HuH-7 (cell line): ENCODE measurements around the gene SLC39A3.

Experiments
- DNase-seq: peaks from one replicate; pipeline ENCODE4 v3.0.0; 2011; ENCODE audit warnings: low spot score

The SLC39A3 gene

DNA sequence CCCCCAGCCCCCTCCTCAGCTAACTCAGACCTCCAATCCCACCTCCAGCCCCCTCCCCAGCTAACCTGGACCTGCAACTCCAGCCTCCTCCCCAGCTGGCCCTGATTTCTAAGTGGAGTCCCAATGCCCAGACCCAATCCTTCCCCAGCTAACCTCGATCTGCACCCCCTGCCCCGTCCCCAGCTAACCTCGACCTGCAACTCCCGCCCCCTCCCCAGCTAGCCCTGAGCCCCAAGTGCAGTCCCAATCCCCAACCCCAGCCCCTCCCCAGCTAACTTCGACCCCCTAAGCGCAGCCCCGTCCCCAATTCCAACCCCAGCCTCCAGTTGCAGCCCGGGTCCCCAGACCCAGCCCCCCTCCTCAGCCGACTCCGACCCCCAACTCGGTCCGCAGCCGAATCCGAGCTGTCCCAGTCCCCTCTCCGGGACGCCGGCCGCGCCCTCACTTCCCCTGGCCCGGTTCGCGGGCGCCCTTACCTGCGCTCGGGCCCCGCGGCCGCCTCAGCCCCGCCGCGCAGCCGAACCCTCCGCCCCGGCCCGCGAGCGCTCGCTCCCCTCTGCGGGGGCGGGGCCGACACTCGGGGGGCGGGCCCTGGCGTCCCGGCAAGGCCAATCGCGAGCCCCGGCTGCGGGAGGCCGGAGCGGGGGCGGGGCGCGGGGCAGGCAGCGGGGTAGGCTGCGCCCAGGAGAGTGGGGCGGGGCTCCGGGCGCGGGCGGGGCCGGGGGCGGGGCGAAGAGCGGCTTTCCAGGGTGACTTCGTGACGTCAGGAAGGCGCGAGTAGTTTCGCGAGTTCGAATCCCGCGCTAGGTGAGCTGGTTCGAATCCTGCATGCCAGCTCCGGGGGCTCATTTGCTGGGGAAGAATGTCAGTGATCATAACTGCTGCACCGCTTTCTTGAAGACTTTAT is 37.4 kb downstream of the SLC39A3 start, which contains the start of gene GNG7:
Gene GNG7 (minus strand): TSS at position 525 of the 907 bp plus-strand sequence. CDS start 182,006 bp downstream, outside the sequence.
- peak; percentile 91 for DNase-seq

DNA sequence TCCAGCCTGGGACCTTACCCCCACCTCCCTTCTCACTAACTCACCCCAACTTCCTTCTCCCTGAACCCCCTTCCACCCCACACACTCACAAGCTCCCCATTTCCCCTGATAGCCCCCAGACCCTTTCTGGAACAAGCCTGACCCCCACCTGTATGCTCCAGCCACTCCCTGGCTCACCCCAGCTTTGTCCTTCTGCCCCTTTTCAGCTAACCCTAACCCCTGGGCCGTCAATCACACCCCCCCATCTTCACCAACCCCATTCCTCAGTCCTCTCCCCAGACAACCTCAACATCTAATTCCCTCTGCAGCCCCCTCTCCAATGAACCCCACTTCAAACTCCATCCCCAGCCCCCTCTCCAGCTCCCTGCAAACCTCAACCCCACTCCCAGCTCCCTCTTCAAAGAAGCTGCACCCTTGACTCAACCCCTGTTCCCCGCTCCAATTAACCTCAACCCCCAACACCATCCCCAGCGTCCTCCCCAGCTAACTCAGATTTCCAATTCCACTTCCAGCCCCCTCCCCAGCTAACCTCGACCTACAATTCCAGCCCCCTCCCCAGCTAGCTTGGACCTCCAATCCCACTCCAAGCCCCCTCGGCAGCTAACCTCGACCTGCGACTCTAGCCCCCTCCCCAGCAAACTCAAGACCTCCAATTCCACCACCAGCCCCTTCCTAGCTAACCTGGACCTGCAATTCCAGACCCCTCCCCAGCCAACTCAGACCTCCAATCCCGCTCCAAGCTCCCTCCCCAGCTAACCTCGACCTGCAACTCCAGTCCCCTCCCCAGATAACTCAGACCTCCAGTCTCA is 38.3 kb downstream of the SLC39A3 start:
- no peak for DNase-seq

DNA sequence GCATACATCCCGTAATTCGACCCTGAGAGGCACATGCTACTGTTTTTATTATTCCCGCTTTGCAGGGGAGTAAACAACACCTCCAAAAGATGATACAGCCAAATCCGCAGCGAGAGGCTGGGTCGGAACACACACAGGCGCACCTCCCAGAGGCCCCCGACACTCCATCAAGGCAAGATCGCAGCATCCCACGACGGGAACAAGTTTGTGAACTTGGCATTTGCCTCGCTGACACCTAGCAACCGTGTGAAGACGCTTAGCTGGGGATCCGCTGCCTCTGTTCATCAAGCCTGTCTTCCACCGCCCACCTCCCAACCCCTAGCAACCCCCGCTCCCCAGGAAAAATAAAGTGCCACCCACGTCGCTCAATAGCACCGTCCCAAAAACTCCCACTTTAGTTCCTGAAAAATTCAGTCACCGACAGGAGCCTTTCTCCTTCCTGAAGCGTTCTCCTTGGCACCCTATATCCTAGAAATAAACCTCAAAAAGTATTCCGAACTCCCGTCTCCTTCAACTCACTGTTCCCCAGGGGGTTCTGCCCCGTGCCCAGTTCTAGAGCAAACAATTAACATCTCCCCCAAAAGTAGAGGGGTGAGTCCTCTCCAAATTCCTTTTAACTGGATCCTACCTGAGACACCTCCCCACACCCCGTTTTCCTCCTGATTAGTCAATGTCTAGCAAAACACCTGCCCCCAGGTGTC is 39.0 kb downstream of the SLC39A3 start:
- DNase-seq, result no peak

DNA sequence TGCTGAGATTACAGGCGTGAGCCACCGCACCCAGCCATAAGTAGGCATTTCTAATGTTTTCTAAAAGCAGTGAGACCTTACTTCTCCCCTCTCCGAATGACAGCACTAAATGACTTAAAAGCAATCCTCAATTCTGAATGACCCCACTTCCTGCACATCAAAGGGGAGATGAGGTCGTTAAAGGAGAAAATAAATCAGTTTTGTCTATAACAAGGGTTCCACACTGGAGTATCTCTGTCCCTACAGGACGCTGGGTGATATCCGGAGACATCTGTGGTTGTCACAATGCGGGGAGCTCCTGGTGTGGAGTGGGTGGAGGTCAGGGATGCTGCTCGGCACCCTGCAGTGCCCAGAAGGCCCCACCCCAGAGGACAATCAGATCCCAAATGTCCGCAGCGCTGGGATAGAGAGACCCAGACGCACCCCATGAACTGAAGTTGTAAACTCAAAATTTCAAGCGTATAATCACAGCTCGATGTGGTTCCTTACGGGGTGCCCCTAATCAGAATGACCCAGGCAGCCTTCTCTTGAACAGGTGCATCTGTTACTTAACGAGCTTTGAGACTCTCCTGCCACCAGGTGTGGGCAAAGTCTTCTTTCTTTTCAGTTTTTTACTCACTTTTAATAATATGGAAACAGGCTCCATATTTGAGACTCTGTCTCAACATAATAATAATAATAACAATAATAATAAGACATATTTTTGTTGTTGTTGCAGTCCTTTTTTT is 40.2 kb downstream of the SLC39A3 start:
- DNase-seq, result no peak

DNA sequence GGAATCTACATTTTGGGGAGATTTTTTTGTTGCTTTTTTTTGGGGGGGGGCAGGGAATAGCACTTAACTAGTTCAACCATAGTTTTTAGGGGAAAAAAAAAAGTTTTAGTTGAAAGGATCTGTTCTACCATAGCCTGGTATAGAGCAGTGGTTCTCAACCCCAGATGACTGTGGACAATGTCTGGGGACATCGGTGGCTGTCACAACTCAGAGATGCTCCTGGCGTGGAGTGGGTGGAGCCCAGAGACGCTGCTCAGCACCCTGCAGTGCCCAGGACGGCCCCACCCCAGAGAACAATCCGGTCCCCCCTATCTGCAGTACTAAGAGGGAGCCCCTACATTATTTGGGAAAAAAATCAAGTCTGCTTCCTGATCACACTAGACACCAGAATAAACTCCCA is 45.6 kb downstream of the SLC39A3 start:
- DNase-seq, result no peak

DNA sequence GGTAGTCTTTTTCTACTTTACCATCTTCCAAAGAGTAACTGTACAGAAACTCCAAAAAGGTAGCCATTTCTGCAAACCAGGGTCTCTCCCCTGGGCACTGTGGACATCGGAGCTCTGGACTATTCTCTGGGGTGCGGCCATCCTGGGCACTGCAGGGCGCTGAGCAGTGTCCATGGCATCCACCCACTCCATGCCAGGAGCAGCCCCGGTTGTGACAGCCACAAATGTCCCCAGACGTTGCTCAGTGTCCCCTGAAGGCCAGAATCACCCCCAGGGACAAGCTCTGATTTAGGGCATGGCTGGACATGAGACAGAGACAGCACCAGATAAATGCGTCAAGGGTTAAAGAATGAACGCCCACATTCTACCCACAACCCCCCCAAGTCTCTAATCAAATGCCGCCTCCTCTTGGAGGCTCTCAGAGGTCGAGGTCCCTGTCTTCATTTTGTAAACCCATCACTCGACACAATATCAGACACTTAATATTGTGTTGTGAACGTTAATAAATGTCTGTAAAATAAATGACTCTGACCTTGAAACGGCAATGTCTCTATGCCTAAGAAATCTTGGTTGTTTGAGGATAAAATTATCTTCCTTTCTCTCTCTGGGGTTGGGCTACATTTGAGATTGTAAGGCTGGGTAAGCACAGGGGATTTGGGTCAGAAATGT is 46.2 kb downstream of the SLC39A3 start:
- no peak for DNase-seq

DNA sequence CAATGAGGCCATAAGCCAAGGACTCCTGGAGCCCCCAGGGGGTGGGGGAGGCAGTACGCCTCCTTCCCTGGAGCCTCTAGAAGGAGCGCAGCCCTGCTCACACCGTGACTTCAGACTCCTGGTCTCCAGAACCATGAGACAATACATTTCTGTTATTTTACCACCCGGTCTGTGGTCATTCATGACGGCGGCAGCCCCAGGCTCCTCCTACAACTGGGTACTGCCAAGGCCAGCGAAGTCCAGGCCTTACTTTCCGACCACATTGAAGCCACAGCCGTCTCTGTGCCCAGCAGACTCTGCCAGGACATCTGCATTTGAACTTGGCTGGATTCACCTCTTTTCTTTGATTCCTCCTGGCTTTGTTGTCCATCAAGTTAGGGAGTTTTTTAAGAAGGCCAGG is 47.9 kb downstream of the SLC39A3 start:
- DNase-seq, result no peak

DNA sequence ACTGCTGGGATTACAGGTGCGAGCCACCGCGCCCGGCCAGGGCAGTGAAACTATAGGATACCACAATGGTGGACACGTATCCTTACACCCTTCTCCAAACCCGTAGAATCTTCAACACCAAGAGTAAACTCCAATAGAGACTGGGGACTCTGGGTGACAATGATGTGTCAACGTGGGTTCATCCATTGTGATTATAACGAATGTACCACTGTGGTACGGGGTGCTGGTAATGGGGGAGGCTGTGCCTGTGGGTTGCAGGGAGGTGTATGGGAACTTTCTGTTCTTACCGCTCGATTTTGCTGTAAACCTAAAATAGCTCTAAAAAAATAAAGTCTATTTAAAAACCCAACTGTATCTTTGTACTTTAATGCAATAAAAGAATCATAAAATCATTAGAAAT is 49.0 kb downstream of the SLC39A3 start:
- no peak for DNase-seq

DNA sequence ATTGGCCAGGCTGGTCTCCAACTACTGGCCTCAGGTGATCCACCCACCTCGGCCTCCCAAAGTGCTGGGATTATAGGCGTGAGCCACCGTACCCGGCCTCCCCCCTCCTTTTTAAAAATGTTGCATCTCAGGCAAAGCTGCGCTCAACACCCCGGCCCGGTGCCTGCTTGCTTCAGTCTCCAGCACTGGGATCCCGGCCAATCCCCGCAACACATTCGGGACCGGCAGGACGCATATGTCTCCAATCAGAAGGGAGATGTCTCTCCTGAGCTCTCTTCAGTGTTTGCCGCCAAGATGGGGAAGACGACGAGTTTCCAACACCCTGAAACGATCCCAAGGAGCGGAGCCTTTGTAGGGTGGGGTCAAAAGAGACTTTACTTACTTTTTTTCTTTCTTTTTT is 53.5 kb downstream of the SLC39A3 start:
- no peak for DNase-seq

DNA sequence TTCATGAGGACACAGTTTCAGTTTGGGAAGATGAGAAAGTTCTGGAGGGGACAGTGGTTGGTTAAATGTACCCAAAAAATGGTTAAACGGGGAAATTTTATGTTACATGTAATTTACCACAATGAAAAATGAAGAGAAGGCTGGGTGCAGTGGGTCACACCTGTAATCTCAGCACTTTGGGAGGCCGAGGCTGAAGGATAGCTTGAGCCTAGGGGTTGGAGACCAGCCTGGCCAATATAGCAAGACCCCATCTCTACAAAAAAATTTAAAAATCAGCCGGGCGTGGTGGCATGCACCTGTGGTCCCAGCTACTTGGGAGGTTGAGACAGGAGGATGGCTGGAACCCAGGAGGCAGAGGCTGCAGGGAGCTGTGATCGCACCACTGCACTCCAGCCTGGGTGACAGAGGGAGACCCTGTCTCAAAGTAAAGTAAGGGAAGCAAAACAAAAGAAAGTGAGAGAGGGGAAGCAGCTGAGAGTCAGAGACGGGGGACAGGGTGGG is 54.6 kb downstream of the SLC39A3 start:
- DNase-seq, result no peak

DNA sequence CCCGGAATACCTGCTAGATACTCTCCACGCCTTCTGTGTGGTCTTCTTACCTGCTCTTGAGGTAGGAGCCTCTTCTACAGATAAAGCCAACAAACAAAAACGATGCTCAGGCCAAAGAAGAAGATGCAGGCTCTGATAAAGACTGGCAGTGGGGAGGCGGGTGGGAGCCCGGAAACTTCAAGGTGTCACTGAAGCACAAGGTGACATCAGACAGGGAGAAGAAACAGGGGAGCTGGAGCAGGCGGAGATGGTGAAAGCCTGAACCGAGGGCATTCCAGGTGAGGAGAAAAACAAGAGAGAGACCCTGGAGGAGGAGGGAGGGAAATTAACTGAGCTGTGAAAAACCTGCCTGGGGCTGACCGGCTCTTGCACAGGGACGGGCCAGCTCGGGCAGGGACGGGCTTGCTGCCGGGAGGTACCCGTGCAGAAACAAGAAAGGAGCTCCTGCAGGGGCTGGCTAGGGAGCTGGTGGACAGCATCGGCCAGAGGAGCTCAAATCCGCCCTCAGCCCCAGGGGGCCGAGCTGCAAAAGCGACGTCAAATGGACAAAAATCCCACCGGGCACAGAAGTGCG is 56.3 kb downstream of the SLC39A3 start:
- DNase-seq, result no peak
